SJCRH30 (cell line): Measurements from ENCODE around the gene ABHD17A. TPM values are rescaled to one million over a fixed set of nuclear protein-coding genes. Genes with fewer than 3 reads are reported as not detected.
"Not testable (repeated sequence)": the region's sequence is repeated elsewhere in the genome, so short reads cannot be mapped to it uniquely, and the experiment has no call there.

Source experiments
- DNase-seq, 2 experiments: peaks; one replicate each; pipeline ENCODE4 v3.0.0-alpha.2; 2015 to 2020
- H3K27ac ChIP-seq: fragments of 250-450 bp; sonication (Bioruptor Pico); 2 replicates; pipeline ENCODE4 v1.5.1; 2020; ENCODE audit warnings: mild to moderate bottlenecking, moderate library complexity
- H3K27me3 ChIP-seq: fragments of 250-450 bp; sonication (Bioruptor Pico); 2 replicates; pipeline ENCODE4 v1.5.1; 2020; ENCODE audit warnings: mild to moderate bottlenecking, moderate library complexity
- H3K36me3 ChIP-seq: fragments of 250-450 bp; sonication (Bioruptor Pico); 2 replicates; pipeline ENCODE4 v1.5.1; 2020; ENCODE audit warnings: mild to moderate bottlenecking, moderate library complexity
- H3K4me1 ChIP-seq: fragments of 250-450 bp; sonication (Bioruptor Pico); 2 replicates; pipeline ENCODE4 v1.5.1; 2020; ENCODE audit warnings: mild to moderate bottlenecking, moderate library complexity
- H3K4me3 ChIP-seq: fragments of 250-450 bp; sonication (Bioruptor Pico); 2 replicates; pipeline ENCODE4 v1.5.1; 2020; ENCODE audit warnings: mild to moderate bottlenecking, moderate library complexity
- H3K9me3 ChIP-seq: fragments of 250-450 bp; sonication (Bioruptor Pico); replicated peaks from 2 replicates; pipeline ENCODE4 v1.5.1; 2020; ENCODE audit warnings: mild to moderate bottlenecking, moderate library complexity
- total RNA-seq: library from RNA; depleted of rRNA; stranded (reverse); fragments of >200 nt; shearing (Covaris generic); gene quantifications from 2 replicates; pipeline ENCODE4 v1.2.3, GENCODE V29; 2014

Gene ABHD17A
- total RNA-seq, 1 experiment from 2014 or later, result 39.2 TPM

- not testable (repeated sequence) for H3K4me1 ChIP-seq, H3K9me3 ChIP-seq, H3K4me3 ChIP-seq, H3K36me3 ChIP-seq, H3K27ac ChIP-seq, DNase-seq, H3K27me3 ChIP-seq
These were observed 3.8 kb downstream of the ABHD17A start for GRCh38 chr19:1881393-1882088.

DNA sequence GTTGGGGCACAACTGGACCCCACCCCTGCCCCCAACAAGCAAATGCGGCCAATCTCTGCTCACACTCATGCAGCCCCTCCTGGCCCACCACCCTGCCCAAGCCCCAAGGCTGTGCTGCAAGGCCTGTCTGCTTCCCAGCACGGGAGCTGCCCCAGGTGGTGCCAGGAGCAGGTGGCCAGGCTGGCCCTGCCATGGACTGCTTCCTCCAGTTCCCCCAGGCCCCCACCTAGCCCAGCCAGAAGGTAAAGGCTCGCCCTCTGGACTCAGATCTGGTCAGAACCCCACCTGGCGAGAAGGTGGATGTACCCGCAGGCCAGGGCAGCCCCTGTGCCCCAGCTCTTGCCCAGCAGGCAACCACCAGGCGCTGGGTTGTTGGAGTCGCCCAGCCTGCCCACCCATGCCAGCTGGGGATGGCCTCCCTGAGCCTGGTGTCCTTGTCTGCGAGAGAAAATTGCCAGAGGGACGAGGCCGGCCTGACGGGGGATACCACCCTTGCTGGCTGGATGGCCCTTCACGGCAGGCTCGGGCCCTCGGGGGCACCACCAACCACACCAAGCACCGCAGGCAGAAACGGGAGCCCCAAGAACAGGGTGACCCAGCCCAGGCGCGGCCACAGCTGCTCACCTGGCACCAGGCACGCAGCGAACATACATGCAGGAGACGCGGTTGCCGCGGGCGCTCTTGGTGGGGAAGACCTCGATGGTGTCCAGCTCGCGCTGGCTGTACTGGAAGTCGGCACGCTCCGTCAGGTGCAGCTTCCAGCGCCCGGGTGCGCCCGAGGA, 4.5 kb downstream of the ABHD17A start:
- Histone ChIP-seq H3K4me1 (0 out of 2 replicates have a peak, but pooled peaks cover 3% of the 10 kb centered on the region), H3K27me3 (no peaks in the 10 kb centered on the region), H3K27ac (no peak overlapping the region), H3K4me3 (no peak overlapping the region), H3K36me3 (no peaks in the 10 kb centered on the region), H3K9me3 (no peaks in the 10 kb centered on the region)
- no peak for DNase-seq

DNA sequence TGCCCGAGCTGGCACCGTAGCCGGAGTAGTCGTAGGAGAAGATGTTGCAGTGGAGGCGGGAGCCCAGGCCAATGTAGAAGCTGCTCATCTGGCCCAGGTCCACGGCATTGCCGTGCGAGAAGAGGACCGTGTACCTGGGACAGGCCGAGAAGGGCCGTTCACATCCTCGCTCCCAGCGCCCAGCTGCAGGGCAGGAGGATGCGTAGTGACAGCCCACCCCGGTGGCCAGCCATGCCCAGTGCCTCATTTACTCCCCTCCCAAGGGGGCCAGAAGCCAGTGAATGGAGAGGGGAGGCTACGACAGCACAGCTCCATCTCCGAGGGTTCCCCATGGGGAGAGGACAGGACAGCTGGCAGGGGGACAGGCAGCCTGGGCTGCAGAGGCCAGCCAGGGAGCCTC, 5.3 kb downstream of the ABHD17A start:
- not testable (repeated sequence) for H3K4me1 ChIP-seq, DNase-seq, H3K27ac ChIP-seq, H3K9me3 ChIP-seq, H3K27me3 ChIP-seq, H3K36me3 ChIP-seq, H3K4me3 ChIP-seq

- H3K27ac ChIP-seq, DNase-seq, H3K36me3 ChIP-seq, H3K4me1 ChIP-seq, H3K27me3 ChIP-seq, H3K9me3 ChIP-seq, H3K4me3 ChIP-seq: not testable (repeated sequence)
These were observed 6.7 kb downstream of the ABHD17A start for GRCh38 chr19:1878583-1878982.

GRCh38 chr19:1877280-1877660, 8.0 kb downstream of the ABHD17A start:
- H3K4me3 ChIP-seq, DNase-seq: not testable (repeated sequence)

GRCh38 chr19:1876496-1877279, 8.6 kb downstream of the ABHD17A start:
- not testable (repeated sequence) for H3K36me3 ChIP-seq, DNase-seq, H3K9me3 ChIP-seq, H3K4me1 ChIP-seq, H3K27me3 ChIP-seq
- Histone ChIP-seq H3K4me3 (peak overlapping the region; percentile 94), H3K27ac (peak overlapping the region; percentile 63)

More at GRCh38 chr19:1877280-1877660, 8.0 kb downstream of the ABHD17A start:
- not testable (repeated sequence) for H3K36me3 ChIP-seq, H3K9me3 ChIP-seq, H3K4me1 ChIP-seq, H3K27me3 ChIP-seq, H3K27ac ChIP-seq

GRCh38 chr19:1875646-1876495, 9.4 kb downstream of the ABHD17A start:
- no peaks in the 10 kb centered on the region for H3K9me3 ChIP-seq
- DNase-seq, result peak; percentile 86 to 89
- peak overlapping the region; percentile 94 for H3K4me3 ChIP-seq
- peaks cover 3% of the 10 kb centered on the region; the same call in 1 of the 2 replicates for H3K4me1 ChIP-seq
- peak overlapping the region; percentile 63 for H3K27ac ChIP-seq
- peaks cover 4% of the 10 kb centered on the region; the same call in 1 of the 2 replicates for H3K36me3 ChIP-seq
- H3K27me3 ChIP-seq, result no peaks in the 10 kb centered on the region

DNA sequence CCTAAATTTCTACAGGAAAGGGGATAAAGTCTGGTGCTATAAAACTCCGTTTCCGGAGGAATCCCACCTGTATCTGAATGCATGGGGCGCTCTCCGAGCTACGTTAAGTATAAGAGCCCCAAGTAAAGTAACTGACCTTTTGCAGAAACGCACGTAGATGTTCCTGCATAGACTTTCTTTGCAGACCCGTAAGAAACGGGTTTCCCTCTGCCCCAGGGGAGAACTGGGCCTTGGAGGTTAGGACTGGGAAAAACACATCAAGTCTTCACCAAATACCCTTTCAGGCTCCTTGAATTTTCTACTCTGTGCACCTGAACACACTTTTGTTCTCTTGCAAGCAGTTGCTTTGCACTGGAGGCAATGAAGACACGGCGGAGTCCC, 10.0 kb downstream of the ABHD17A start:
- not testable (repeated sequence) for H3K9me3 ChIP-seq, H3K4me1 ChIP-seq, DNase-seq, H3K27me3 ChIP-seq, H3K36me3 ChIP-seq, H3K27ac ChIP-seq
- H3K4me3 ChIP-seq, result peak overlapping the region; percentile 94

DNA sequence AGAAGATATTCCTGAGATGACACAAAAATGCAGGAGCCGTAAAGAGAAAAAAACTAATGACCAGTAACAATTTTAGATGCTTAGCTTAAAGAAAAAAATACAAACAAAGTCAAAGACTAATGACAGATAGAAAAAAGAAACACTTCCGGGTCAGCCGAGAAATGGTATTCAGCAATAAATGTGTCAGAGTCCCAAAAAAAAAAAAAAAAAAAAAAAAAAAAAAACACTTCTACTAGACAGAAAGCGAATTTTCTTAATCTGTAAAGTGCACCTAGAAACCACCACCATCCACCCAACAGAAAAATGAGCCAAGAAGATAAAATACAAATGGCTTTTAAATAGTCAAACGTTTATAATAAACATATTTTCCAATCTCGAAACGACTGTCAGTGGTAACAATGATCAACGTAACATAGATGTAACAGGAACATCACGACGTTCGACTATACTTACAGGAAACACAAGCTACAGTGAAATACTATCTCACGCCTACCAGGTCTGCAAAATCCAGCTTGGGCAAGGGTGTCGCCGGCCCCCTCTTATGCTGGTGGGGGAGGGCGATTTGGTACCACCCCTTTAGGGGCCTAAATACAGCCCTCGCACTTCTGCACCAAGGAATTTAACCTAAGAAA, 10.6 kb downstream of the ABHD17A start:
- Histone ChIP-seq H3K4me3 (peak overlapping the region; percentile 94), H3K27ac (no peak overlapping the region), H3K27me3 (no peaks in the 10 kb centered on the region), H3K36me3 (peaks cover 4% of the 10 kb centered on the region; the same call in 1 of the 2 replicates), H3K4me1 (peaks cover 3% of the 10 kb centered on the region; the same call in 1 of the 2 replicates), H3K9me3 (no peaks in the 10 kb centered on the region)
- DNase-seq, result no peak

DNA sequence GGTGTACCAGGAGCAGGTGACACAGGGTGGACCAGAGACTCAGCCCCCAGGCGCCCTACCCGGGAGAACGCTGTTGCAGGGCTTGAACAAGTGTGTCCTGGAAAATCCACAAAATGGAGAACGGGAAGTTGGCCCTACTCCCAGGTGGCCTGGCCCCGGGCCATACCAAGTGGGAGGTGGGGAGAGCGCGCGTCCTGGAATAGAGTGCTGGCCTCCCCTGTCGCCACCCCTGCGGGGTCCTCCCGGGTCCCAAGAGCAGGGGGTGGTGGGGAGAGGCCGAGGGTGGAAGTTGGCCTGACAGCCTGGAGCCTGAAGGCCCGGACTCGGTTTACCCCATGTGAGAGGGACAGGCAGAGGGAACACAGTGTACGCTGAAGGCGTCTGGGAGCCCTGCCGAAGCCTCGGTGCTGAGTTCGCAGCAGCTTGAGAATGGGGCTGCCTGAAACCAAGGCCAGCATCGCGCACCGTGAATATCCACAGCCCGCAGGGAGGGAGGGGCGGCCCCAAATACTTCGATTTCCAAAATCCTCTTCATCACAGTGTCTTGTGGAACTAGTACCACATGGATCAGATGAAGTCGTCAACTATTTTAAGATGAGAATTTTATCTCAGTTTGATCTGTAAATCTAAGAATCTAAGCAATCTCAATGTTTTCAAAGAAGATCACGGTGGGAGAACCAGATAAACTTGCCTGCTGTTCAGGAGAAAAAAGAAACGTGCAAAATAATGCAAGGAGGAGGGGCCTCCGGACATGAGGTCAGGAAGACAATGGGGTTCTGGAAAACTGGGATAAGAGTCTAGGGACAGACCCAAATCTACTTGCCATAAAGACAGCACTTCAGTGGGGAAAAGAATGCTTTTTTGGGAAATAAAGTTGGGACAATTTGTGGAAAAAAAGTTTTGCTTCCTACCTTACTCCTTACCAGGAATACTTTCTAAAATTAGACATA, 11.5 kb downstream of the ABHD17A start:
- no peak for DNase-seq
- H3K36me3 ChIP-seq, result peaks cover 4% of the 10 kb centered on the region; the same call in 1 of the 2 replicates
- peaks cover 3% of the 10 kb centered on the region; the same call in 1 of the 2 replicates for H3K4me1 ChIP-seq
- no peaks in the 10 kb centered on the region for H3K9me3 ChIP-seq
- no peaks in the 10 kb centered on the region for H3K27me3 ChIP-seq
- H3K4me3 ChIP-seq, result peak overlapping the region; percentile 94
- H3K27ac ChIP-seq, result no peak overlapping the region

- Histone ChIP-seq H3K27me3 (no peaks in the 10 kb centered on the region), H3K4me1 (peaks cover 3% of the 10 kb centered on the region; the same call in 1 of the 2 replicates), H3K4me3 (no peak overlapping the region), H3K9me3 (no peaks in the 10 kb centered on the region), H3K27ac (no peak overlapping the region), H3K36me3 (peaks cover 4% of the 10 kb centered on the region; the same call in 1 of the 2 replicates)
- DNase-seq, result no peak
These were observed 12.3 kb downstream of the ABHD17A start for GRCh38 chr19:1872807-1873523.

DNA sequence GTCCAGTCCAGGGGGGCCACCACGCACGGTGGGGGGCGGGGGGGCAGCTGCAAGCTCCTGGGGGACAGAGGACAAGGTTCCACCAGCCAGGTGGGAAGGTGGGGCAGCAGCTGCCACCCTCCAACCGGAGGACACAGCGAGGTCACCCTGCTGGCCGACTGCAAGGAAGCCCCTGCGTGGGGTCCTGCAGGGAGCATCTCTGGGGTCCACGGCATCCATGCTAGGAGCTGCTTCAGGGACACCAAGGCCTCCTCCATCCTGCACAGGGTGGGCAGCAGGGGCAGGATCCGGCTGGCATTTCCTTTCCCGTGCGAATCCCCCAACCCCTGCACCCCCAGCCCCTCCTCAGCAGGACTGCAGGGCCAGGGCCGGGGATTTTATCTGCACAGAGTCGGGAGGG, 13.7 kb downstream of the ABHD17A start:
- no peak overlapping the region for H3K27ac ChIP-seq
- no peaks in the 10 kb centered on the region for H3K9me3 ChIP-seq
- peaks cover 3% of the 10 kb centered on the region; the same call in 1 of the 2 replicates for H3K4me1 ChIP-seq
- DNase-seq, result no peak
- no peaks in the 10 kb centered on the region for H3K27me3 ChIP-seq
- peaks cover 4% of the 10 kb centered on the region; the same call in 1 of the 2 replicates for H3K36me3 ChIP-seq
- H3K4me3 ChIP-seq, result no peak overlapping the region
